HG03432 (cell line): Measurements from ENCODE around the gene P2RY6.
A peak's percentile ranks its signal among the peaks of the same experiment; 100 is the strongest.

Source experiments
- ATAC-seq: cut with Tn5 transposase; IDR thresholded peaks from one replicate; pipeline ENCODE4 v1.9.1; 2021; ENCODE audit warnings: mild to moderate bottlenecking, moderate library complexity; ENCODE audit not compliant: unreplicated experiment

The P2RY6 gene

GRCh38 chr11:73314117-73314961 is 42.2 kb downstream of the P2RY6 start:
- ATAC-seq: no peak

DNA sequence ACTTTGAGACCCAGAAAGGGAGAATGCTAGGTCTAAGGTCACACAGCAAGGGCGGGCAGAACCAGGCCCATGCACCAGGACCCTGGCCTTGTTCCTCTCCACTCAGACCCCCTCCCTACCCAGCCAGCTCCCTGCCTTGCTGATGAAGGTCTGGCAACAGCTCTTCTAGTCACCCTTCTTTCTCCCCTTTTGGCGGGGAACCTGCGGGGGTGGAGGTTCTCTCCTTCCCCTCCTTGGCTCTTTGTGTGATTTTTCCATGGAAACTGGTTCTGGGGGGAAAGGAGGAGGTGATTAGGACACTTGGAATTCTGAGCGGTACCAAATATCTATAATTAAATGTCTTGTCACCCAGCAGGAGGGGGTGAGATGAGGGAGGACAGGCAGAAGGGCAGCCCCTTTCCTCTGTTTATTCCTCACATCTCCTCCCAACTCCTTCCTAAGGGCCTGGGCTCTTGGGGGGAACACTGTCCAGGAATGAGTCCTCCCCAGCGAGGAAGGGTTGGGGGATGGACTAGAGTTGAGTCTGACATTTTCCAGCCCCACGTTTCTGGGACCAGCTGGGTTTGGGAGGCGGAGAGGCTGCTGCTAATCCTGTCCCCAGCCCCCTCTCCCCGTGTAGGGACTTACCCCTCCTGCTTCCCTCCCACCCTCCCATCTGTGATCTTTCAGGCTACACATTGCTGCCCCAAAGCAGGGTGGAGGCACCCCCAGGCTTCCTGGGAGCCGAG is 43.3 kb downstream of the P2RY6 start:
- ATAC-seq: no peak

DNA sequence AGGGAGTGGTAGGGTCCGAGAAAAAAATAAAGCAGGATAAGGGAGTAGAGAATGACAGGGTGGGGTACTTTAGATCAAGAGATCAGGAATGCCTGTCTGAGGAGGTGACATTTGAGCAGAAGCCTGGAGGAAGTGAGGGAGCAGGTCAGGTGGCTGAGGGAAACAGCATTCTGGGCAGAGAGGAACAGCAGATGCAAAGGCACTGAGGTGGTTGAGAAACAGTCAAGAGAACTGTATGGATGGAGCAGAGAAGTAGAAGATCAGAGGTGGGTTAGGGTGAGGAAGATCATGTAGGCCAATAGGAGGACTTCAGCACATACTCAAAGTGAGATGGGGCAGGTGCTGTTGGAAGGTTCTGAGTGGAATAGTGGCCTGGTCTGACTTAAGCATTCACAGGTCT is 44.3 kb downstream of the P2RY6 start:
- no peak for ATAC-seq

DNA sequence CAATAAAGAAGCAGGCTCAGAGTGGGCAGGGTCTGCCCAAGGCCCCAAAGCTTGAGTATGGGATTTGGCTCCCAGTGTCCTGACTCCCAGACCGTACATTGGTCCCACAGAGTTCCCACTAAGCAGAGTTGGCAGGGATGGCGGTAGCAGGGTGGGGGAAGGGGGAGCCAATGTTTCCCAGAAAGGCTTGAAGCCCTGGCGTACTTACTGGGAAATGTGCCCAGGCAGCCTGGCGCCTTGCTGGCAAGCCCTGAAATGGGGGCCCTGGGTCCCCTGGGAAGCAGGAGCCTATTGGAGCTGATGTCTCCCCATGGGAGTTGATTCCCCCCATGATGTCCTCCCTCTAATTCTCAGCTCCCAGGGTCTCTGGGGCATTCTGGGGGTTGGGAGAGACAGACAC is 45.2 kb downstream of the P2RY6 start:
- ATAC-seq: no peak

DNA sequence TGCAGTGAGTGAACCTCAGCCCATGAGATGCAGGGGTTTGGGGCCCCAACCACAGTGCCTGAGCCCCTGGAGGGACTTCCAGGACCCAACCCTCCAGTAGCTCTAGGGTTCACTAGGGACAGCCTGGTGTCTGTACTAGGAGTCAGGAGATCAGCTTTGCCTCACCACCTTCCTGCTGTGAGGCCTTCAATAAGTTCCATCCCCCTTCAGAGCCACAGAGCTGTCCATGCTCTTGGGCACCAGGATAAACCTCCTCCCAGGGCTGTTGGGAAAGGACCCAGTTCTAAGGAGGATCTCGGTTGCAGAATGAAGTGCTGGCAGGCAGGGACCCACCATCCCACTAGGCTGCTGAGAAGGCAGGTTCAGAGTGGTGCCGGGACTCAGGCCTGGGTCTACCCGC is 45.7 kb downstream of the P2RY6 start:
- ATAC-seq: no peak

- ATAC-seq: no peak
Observed at GRCh38 chr11:73318501-73319011, 46.4 kb downstream of the P2RY6 start.

GRCh38 chr11:73320763-73321603 is 48.8 kb downstream of the P2RY6 start:
- ATAC-seq: no peak

GRCh38 chr11:73321604-73322381 is 49.7 kb downstream of the P2RY6 start:
- ATAC-seq: no peak

DNA sequence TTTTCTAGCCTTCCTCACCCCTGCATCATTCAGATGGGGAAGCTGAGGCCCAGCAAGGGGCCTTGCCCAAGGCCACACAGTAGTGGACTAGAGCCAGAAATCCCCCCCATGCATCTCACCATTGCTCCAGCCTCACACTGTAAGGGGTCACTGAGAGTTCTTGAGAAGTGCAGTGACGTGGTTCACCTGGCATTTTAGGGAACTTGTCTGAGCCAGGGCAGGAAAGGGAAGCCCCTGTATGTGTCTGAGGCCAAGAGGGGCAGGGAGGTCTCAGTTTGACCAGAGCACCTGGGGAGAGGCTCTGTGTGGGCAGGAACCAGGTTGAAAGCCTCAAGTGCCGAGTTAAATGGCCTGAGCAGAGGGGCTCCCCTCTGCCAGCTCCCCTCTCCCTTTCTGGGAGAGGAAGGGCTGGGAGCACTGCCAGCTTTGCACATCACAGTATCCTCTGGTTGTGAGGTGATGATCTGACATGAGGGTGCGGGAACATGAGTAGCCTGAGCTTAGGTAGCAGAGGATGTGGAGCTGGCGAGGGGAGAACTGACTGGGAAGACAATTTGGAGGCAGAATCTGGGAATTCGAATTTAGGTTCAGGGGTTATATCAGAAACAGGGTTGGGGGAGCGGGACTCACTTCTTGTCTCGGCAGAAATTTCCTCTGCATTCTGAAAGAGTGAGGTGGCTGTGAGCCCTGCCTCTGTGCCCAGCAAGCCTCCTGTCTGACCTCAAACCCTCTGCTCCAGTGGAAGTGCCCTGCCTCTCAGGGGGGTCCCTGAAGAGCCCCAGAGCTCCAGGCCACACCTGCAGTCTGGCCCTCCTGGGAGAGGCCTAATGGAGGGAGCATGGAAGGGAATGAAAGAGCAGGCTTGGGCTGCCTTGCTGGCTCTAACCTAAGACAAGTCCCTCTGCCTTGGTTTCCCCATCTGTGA is 50.5 kb downstream of the P2RY6 start:
- ATAC-seq: no peak

DNA sequence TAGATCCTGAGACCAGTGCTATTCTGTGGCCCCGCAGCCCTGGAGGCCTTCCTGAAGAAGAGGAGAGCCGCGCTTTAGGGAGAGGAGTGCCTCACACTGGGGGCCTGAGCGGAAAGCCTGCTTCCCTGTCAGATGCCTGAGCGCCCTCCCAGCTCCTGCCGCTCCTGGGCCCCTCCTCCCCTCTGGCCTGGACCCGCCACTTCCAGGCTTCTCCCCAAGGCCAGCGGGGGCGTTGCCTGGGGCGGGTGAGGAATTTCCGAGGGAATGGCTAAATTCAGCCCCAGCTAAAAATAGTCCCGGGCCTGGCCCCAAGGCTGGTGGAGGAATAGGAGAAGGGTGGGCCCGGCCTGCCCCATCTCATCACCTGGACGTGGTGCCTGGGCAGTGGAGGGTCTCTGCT is 51.3 kb downstream of the P2RY6 start:
- ATAC-seq: no peak

DNA sequence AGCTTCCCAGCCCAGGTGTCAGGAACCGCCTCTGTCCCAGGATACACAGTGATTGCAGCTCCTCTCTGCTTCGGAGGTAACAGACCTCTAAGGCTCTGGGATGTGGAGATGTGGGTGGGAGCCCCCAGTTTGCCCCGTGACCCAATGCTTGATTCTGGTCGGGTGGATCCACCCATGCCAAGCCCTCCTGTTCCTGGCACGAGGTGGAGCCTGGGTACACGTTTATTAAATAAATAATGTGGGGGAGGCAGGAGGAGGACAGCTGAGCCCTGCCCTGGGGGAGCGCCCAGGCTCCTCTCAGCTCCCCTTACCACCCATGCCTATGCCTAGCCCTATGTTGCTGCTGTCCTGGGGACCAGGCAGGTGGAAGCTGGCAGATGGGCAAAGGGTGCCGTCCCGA is 52.0 kb downstream of the P2RY6 start:
- ATAC-seq: no peak

- no peak for ATAC-seq
Observed at GRCh38 chr11:73324665-73325035, 52.5 kb downstream of the P2RY6 start.

DNA sequence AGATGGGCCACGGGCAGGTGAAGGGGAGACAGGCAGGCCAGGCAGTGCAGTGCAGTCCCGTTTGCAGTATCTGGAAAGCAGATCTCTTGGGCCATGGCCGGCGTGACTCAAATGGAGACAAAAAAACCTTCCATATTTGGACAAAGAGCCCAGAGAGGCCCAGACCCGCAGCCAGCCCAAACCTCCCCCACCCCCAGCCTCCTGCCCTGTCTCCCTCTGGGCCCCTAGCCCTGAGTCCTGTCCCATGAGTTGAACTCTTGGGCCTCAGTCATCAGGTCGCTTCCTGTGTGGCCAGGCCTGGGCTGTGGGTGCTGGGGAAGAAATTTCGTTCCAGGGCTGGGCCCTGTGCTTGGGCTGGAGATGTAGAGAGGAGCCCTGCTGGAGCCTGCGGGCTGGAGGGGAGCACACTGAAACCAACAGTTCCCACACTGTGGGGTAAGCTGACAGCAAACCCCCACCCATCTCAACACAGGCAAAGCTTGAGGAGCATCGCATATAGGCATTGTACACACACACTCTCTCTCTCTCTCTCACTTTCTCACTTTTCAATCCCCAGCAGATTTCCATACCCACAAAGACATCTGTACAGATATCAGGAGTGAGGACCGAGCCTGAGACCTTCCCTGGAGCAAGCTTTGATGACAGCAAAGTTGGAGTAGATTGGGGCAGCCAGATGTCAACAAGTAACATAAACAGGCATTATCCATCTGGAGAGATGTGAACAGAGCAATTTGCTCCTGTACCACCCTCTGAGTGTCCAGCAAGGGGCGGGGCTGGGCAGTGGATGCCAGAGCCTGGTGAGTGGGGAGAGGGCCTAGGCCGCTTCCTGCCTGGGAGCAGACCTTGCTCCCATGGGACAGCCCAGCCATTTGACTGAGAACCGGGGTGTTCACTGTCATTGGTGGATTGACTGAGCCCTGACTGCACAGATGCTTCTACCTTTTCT is 53.2 kb downstream of the P2RY6 start:
- peak; percentile 73 for ATAC-seq

DNA sequence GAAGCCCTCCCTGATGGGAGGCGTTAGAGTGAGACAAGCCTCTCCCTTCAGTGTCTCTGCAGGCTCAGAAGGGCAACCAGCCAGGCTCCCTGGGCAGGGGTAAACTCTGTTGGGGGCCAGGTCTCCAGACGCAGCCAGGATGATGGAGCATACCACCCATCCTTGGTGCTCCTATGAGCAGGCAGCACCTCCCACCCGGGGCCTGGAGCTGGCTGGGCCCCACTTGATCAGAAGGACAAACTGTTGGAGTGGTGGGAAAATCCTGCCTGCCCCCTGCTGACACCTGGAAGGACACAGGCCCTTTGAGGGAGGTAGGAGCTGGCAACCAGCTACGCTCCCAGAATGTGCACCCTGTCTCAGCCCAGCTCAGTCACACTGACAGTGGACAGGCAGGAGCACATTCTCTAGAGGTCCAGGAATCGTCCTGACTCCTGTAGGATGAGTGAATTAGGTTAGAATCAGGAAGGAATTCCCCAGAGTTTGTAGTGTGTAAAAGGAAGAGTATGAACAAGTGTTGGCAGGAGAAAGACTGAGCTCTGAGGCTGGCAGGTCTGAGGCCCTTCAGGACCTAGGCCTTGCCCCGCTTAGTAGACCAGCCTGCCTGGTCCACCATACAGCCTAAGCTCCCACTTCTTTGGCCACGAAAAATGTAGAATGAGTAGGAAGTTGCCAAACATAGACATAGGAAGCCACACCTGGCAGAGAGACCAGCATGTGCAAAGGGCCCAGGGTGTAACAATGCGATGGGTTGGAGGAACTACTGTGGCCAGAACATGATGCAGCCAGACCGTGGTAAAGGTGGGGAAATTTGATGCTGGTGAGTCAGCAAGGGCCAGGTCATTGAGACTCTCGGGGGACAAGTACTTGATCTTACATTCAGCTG is 55.0 kb downstream of the P2RY6 start:
- ATAC-seq: no peak

- ATAC-seq: no peak
Observed at GRCh38 chr11:73327812-73328364, 55.8 kb downstream of the P2RY6 start.

DNA sequence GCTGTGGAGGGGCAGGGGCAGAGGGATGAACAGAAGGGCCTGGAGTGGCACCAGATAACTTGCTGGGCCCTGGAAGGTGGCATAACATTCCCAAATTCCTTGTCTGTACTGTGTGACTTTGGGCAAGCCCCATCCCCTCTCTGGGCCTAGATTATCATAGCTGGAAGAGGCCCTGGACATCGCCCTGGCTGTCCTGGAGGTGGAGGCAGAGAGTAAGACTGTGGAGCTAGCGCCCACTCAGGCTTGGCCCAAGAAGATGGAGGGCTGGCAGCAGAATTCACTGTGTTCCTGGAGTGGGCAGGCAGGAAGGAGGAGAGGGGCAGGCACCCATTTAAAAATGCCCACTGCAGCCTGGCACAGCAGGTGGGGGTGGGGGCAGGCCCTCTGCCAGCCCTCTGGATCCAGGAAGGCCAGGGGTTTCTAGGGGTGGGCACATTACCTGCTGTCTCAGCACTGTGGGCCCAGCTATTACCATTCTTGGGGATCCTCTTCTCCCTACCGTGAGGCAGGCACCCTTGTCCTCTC is 58.5 kb downstream of the P2RY6 start:
- ATAC-seq: no peak
